Astrocyte (in vitro differentiated cells and primary cell): ENCODE results near the gene CAND2. TPM values are rescaled to one million over a fixed set of nuclear protein-coding genes. Genes with fewer than 3 reads are reported as not detected.
A peak's percentile ranks its signal among the peaks of the same experiment; 100 is the strongest.

Experiments
- DNase-seq: peaks from one replicate; pipeline ENCODE4 v3.0.0-alpha.2; 2010; ENCODE audit warnings: low read depth
- FAIRE-seq: peaks from 2 replicates; lab custom pipeline; 2011; peaks lifted over from hg19 to GRCh38; lab: Jason Lieb, UNC
- H2AFZ ChIP-seq: 2 replicates; pipeline ENCODE4 v1.6.0; 2012; ENCODE audit warnings: low read depth, low read length, inconsistent platforms
- H3K27ac ChIP-seq: 2 replicates; pipeline ENCODE4 v1.5.1; 2011; ENCODE audit warnings: low read depth, low read length, inconsistent platforms
- H3K27me3 ChIP-seq: 2 replicates; pipeline ENCODE4 v1.6.0; 2011; ENCODE audit warnings: low read length, inconsistent platforms; ENCODE audit not compliant: insufficient read depth
- H3K36me3 ChIP-seq: 2 replicates; pipeline ENCODE4 v1.5.1; 2011; ENCODE audit warnings: low read length, inconsistent platforms; ENCODE audit not compliant: insufficient read depth
- H3K4me1 ChIP-seq: 2 replicates; pipeline ENCODE4 v1.5.1; 2011; ENCODE audit warnings: low read length, inconsistent platforms; ENCODE audit not compliant: insufficient read depth
- H3K4me2 ChIP-seq: 2 replicates; pipeline ENCODE4 v1.6.0; 2012; ENCODE audit warnings: low read length, inconsistent platforms
- H3K4me3 ChIP-seq: 2 replicates; pipeline ENCODE4 v1.5.1; 2011; ENCODE audit warnings: low read depth, mild to moderate bottlenecking, low read length, inconsistent platforms; ENCODE audit not compliant: insufficient read depth
- H3K79me2 ChIP-seq: 2 replicates; pipeline ENCODE4 v1.6.0; 2012; ENCODE audit warnings: mild to moderate bottlenecking, low read length, inconsistent platforms; ENCODE audit not compliant: insufficient read depth
- H3K9ac ChIP-seq: 2 replicates; pipeline ENCODE4 v1.6.0; 2012; ENCODE audit warnings: mild to moderate bottlenecking, low read length, inconsistent platforms
- H3K9me3 ChIP-seq: 2 replicates; pipeline ENCODE4 v1.5.1; 2012; ENCODE audit warnings: low read depth, mild to moderate bottlenecking, low read length, inconsistent platforms; ENCODE audit not compliant: insufficient read depth
- H4K20me1 ChIP-seq: 2 replicates; pipeline ENCODE4 v1.6.0; 2012; ENCODE audit warnings: low read length, inconsistent platforms; ENCODE audit not compliant: insufficient read depth
- H3K27ac Mint-ChIP-seq: one replicate; pipeline ENCODE4 v1.8.0; 2021; ENCODE audit warnings: mild to moderate bottlenecking, mixed read lengths; ENCODE audit not compliant: unreplicated experiment
- H3K27me3 Mint-ChIP-seq: one replicate; pipeline ENCODE4 v1.8.0; 2021; ENCODE audit warnings: low read depth, mixed read lengths; ENCODE audit not compliant: unreplicated experiment
- H3K36me3 Mint-ChIP-seq: one replicate; pipeline ENCODE4 v1.8.0; 2021; ENCODE audit warnings: low read depth, mixed read lengths; ENCODE audit not compliant: unreplicated experiment
- H3K4me1 Mint-ChIP-seq: one replicate; pipeline ENCODE4 v1.8.0; 2021; ENCODE audit warnings: low read depth, mixed read lengths; ENCODE audit not compliant: unreplicated experiment
- H3K4me3 Mint-ChIP-seq: one replicate; pipeline ENCODE4 v1.8.0; 2021; ENCODE audit warnings: mild to moderate bottlenecking, moderate library complexity, mixed read lengths; ENCODE audit not compliant: unreplicated experiment
- H3K9me3 Mint-ChIP-seq: one replicate; pipeline ENCODE4 v1.8.0; 2021; ENCODE audit warnings: mild to moderate bottlenecking, mixed read lengths; ENCODE audit not compliant: unreplicated experiment
- CTCF ChIP-seq: IDR thresholded peaks from 2 replicates; pipeline ENCODE4 v1.5.1; 2011; ENCODE audit warnings: low read depth, mild to moderate bottlenecking, inconsistent platforms, low read length, moderate library complexity; ENCODE audit not compliant: insufficient read depth
- EZH2 ChIP-seq: IDR thresholded peaks from 2 replicates; pipeline ENCODE4 v1.6.1; 2012; ENCODE audit warnings: mild to moderate bottlenecking, low read length, inconsistent platforms; ENCODE audit not compliant: insufficient read depth
- total RNA-seq: library from RNA; stranded (reverse); gene quantifications from 2 replicates; pipeline ENCODE4 v1.2.1, GENCODE V29; 2021

Gene CAND2
- total RNA-seq, 1 donor from 2014 or later = 4.6 TPM

GRCh38 chr3:12810961-12811360, 14.5 kb downstream of the CAND2 start:
- peaks cover 4% of the 10 kb centered on the region for H3K4me1 Mint-ChIP-seq
- H3K4me3 ChIP-seq = no peak overlapping the region
- no peaks in the 10 kb centered on the region for H3K9me3 Mint-ChIP-seq
- no peak overlapping the region for H3K27ac ChIP-seq
- H3K9me3 ChIP-seq = no peaks in the 10 kb centered on the region
- TF ChIP-seq EZH2 (no peak), CTCF (no peak)
- H3K27me3 ChIP-seq = no peaks in the 10 kb centered on the region
- no peak for FAIRE-seq
- DNase-seq = no peak
- H3K4me3 Mint-ChIP-seq = peak overlapping the region; percentile 62
- peaks cover 9% of the 10 kb centered on the region for H3K27me3 Mint-ChIP-seq
- H3K36me3 Mint-ChIP-seq = peaks cover 8% of the 10 kb centered on the region
- no peaks in the 10 kb centered on the region for H3K79me2 ChIP-seq
- H3K4me1 ChIP-seq = peaks cover 4% of the 10 kb centered on the region
- H3K9ac ChIP-seq = no peak overlapping the region
- peak overlapping the region; percentile 77 for H2AFZ ChIP-seq
- no peaks in the 10 kb centered on the region for H3K36me3 ChIP-seq
- no peak overlapping the region for H3K27ac Mint-ChIP-seq
- no peaks in the 10 kb centered on the region for H4K20me1 ChIP-seq
- peak overlapping the region; percentile 81 for H3K4me2 ChIP-seq

- H3K4me1 Mint-ChIP-seq = peaks cover 4% of the 10 kb centered on the region
- no peak overlapping the region for H3K4me3 ChIP-seq
Measured at GRCh38 chr3:12812812-12813211, 16.3 kb downstream of the CAND2 start.

More at GRCh38 chr3:12812812-12813211, 16.3 kb downstream of the CAND2 start:
- no peaks in the 10 kb centered on the region for H3K36me3 ChIP-seq
- H3K4me2 ChIP-seq = no peak overlapping the region
- no peak overlapping the region for H2AFZ ChIP-seq
- no peaks in the 10 kb centered on the region for H3K79me2 ChIP-seq
- FAIRE-seq (no peak), DNase-seq (no peak)
- no peaks in the 10 kb centered on the region for H3K27me3 ChIP-seq
- H3K4me3 Mint-ChIP-seq = no peak overlapping the region
- H3K27me3 Mint-ChIP-seq = peaks cover 9% of the 10 kb centered on the region
- H3K9me3 Mint-ChIP-seq = no peaks in the 10 kb centered on the region
- H3K9me3 ChIP-seq = no peaks in the 10 kb centered on the region
- no peak overlapping the region for H3K9ac ChIP-seq
- H4K20me1 ChIP-seq = no peaks in the 10 kb centered on the region
- TF ChIP-seq EZH2 (no peak), CTCF (no peak)
- peaks cover 4% of the 10 kb centered on the region for H3K4me1 ChIP-seq
- no peak overlapping the region for H3K27ac Mint-ChIP-seq
- H3K27ac ChIP-seq = no peak overlapping the region
- peaks cover 7% of the 10 kb centered on the region for H3K36me3 Mint-ChIP-seq
